GM19467 (cell line): Measurements from ENCODE around the gene KIAA2012.

ENCODE experiments used
- ATAC-seq: cut with Tn5 transposase; IDR thresholded peaks from one replicate; pipeline ENCODE4 v1.9.1; 2021; ENCODE audit warnings: mild to moderate bottlenecking, moderate library complexity; ENCODE audit not compliant: unreplicated experiment

The KIAA2012 gene

DNA sequence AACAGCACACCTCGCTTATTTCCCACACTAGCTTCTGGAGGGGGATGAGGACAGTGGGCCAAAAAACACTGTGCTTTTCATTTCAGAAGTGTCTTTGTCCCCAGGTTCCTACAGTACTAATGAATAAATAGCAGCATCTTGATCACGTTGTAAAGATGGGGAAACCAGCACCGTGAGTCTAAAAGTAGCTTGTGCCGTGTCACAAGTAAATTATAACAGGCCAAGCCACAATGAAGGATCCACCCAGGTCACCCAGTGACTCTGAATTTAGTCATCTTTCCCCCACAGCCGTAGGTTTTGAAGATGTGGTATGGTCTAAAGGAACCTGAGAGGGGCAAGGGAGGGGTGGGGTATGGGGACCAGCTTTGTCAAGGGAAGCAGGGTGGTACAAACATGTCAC is 30.6 kb upstream of the KIAA2012 start:
- ATAC-seq: no peak

GRCh38 chr2:202043475-202043874 is 29.6 kb upstream of the KIAA2012 start:
- ATAC-seq: no peak

- no peak for ATAC-seq
Measured at GRCh38 chr2:202044777-202045176, 28.3 kb upstream of the KIAA2012 start.

GRCh38 chr2:202046572-202046971 is 26.5 kb upstream of the KIAA2012 start:
- no peak for ATAC-seq

DNA sequence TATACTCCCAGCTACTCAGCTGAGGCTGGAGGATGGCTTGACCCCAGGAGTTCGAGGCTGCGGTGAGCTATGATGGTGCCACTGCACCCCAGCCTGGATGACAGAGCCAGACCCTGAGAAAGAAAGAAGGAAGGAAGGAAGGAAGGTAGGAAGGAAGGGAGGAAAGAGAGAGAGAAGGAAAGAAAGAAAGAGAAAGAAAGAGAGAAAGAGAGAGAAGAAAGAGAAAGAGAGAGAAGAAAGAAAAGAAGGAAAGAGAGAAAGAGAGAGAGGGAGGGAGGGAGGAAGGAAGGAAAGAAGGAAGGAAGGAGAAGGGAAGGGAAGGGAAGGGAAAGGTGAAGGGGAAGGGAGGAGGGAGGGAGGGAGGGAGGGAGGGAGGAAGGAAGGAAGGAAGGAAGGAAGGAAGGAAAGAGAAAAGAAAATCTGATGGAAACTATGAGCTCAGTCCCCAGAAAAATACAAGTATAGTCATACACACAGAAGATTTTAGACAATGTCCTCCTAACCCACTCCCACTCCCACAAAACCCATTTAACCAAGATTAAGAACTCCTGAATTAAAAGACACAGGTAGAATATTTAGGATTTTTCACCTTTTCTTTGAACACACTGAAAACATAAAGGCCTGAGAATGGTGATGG is 23.8 kb upstream of the KIAA2012 start:
- ATAC-seq: no peak

DNA sequence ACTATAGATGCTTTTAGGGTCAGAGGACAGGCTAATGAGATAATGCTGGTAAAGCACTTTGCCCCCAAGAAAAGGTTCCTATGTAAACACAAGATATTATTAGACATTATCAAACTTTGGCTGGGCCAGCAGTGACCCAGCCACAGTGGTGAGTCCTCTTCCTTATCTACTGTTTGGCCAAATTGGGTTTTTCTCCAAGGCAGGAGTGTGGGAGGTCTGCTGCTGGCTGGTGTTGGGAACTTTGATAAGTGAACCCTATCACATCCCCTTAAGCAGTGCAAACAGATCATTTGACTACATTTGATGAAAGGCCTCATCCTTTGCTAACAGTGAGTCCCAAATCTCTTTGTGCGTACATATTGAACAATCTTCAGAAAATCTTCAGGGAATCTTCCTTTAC is 23.2 kb upstream of the KIAA2012 start:
- ATAC-seq: no peak

DNA sequence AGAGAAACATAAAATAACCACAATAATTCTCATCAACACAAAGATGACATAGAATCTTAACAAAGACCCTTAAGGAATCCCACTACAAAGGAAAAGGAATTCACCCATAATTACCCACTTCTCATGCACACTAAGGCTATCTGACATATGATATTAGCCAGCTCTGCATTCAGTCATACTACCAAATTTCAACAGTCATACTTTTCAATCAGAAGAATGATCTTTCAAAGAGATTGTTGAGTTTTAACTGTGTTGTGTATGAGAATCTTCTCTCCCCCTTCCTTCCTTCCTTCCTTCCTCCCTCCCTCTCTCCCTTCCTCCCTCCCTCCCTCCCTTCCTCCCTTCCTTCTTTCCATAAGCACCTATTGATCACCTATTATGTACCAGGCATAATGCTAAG is 22.4 kb upstream of the KIAA2012 start:
- no peak for ATAC-seq

- ATAC-seq: no peak
Measured at GRCh38 chr2:202051499-202052161, 21.4 kb upstream of the KIAA2012 start.

GRCh38 chr2:202052235-202052634 is 20.8 kb upstream of the KIAA2012 start:
- ATAC-seq: no peak

DNA sequence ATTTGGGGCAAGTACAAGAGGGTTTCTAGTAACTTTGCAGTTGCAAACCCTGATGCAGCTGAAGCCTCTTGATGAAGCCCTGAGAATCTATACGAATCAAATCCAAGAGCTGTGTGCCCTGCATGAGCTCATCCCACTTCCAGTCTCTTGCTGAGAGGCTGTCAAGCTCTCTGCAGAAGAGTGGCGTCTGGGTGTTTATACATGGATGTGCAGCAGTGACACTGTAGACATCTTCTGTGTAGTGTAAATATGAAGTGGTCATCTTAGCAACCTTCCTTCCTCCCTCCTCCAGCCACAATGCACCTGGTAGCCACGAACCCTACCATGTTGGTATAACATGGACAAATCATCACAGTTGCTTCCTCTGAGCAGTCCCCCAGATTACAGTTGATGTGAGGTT is 18.4 kb upstream of the KIAA2012 start:
- no peak for ATAC-seq

DNA sequence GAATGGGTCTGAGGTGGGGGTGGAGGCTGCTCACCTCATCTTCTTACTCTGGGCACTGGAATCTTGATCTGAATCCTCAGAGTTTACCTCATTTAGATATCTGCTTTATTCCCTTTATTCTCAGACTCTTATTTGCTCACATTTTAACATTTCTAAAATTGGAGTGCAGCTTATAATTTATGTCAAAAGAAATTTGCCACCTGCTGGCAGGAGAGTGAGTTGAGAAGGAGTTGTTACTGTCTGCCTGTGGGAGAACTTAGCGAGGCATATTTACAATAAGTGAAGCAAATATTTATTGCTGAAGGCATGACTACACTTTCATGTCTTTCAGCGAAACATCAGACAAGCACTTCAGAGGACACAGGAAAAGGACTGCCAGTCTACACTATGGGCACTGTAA is 16.4 kb upstream of the KIAA2012 start:
- ATAC-seq: no peak

GRCh38 chr2:202060218-202060617 is 12.8 kb upstream of the KIAA2012 start:
- ATAC-seq: no peak

GRCh38 chr2:202061695-202062094 is 11.4 kb upstream of the KIAA2012 start:
- no peak for ATAC-seq

GRCh38 chr2:202064171-202064880 is 8.7 kb upstream of the KIAA2012 start:
- ATAC-seq: no peak

GRCh38 chr2:202064881-202065230 is 8.2 kb upstream of the KIAA2012 start:
- ATAC-seq: no peak

GRCh38 chr2:202065876-202066275 is 7.2 kb upstream of the KIAA2012 start:
- ATAC-seq: no peak

GRCh38 chr2:202066875-202067274 is 6.2 kb upstream of the KIAA2012 start:
- ATAC-seq: no peak

GRCh38 chr2:202067589-202067988 is 5.5 kb upstream of the KIAA2012 start:
- ATAC-seq: no peak

GRCh38 chr2:202069170-202070067 is 3.6 kb upstream of the KIAA2012 start:
- no peak for ATAC-seq

- ATAC-seq: no peak
Measured at GRCh38 chr2:202071107-202071506, 1.9 kb upstream of the KIAA2012 start.

- ATAC-seq: no peak
Measured at GRCh38 chr2:202072226-202072625, 829 bp upstream of the KIAA2012 start.
